GM12875 (cell line): Measurements from ENCODE around the gene CRACDL.

Experiments used
- H3K4me3 ChIP-seq: one replicate; pipeline ENCODE4 v1.5.1; 2011; ENCODE audit warnings: low read depth, low read length, control low read depth
- TF ChIP-seq, protein P1 (sequence below): IDR thresholded peaks from 2 replicates; pipeline ENCODE4 v1.5.1; 2011; ENCODE audit warnings: low read depth, mild to moderate bottlenecking, control low read depth, inconsistent platforms, low read length, moderate library complexity, borderline replicate concordance; ENCODE audit not compliant: insufficient read depth

Gene CRACDL

DNA sequence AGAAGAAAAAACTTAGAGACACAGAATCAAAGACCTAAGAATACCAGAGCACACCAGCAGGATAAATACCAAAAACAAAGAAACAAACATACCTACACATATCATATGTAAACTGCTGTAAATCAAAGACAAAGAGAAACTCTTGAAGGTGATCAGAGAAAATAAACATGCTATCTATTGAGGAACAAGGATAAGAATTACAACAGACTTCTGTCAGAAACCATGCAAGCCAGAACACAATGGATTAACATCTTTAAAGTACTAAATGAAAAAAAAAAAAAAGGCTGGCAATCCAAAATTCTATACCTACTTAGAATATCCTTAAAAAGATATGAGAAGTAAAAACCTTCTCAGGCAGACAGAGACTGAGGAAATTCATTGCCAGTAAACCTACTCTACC is 153.5 kb downstream of the CRACDL start:
- TF ChIP-seq, protein P1, sequence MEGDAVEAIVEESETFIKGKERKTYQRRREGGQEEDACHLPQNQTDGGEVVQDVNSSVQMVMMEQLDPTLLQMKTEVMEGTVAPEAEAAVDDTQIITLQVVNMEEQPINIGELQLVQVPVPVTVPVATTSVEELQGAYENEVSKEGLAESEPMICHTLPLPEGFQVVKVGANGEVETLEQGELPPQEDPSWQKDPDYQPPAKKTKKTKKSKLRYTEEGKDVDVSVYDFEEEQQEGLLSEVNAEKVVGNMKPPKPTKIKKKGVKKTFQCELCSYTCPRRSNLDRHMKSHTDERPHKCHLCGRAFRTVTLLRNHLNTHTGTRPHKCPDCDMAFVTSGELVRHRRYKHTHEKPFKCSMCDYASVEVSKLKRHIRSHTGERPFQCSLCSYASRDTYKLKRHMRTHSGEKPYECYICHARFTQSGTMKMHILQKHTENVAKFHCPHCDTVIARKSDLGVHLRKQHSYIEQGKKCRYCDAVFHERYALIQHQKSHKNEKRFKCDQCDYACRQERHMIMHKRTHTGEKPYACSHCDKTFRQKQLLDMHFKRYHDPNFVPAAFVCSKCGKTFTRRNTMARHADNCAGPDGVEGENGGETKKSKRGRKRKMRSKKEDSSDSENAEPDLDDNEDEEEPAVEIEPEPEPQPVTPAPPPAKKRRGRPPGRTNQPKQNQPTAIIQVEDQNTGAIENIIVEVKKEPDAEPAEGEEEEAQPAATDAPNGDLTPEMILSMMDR: no peak
- no peak overlapping the region for H3K4me3 ChIP-seq

DNA sequence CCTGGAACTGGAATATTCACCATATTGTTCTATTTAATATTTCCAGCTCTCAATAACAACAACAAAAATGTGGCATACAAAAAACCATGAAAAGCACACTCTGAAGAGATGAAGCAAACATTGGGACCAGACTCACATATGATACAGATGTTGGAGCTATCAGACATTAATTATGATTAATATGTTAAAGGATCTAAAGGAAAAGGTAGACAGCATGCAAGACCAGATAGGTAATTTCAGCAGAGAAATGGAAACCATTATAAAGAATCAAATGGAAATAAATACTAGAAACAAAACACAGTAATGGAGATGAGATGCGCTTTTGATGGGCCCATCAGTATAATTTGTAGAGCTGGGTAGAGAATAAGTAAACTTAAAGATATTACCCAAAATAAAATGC is 154.2 kb downstream of the CRACDL start:
- H3K4me3 ChIP-seq: no peak overlapping the region
- TF ChIP-seq, protein P1: no peak

DNA sequence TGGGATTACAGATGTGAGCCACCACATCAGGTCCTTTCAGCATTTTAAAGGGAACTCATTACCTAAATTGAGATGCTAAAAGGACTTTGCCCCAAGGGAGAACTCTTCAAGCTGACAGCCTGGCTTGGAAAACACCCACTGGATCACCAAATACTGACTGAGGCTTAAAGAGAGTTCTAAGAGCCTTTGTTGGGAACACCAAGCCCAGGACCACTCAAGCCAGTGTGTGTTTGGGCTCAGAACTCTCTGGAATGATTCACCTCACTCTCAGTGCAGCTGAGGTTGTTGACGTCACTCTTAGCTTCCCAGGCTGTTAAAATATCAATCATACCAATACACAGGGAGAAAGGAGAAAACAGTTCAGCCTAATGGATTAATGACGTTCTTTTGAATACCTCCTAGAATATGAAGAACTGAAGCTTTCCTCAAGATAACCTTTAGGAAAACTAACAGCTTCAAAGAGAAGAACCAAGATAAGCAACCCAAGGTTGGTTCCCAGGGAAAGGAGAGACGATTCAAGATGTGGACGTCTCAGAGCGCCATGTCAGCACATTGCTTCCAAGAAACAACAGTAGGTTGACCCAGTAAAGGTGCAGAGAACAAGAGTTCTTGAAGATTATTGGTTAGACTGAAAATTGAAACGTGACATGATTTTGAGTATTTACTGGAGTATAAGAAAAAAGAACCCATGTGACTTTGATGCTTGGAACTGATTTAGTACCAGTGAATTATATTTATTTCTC is 157.1 kb downstream of the CRACDL start:
- TF ChIP-seq, protein P1: no peak
- no peak overlapping the region for H3K4me3 ChIP-seq

DNA sequence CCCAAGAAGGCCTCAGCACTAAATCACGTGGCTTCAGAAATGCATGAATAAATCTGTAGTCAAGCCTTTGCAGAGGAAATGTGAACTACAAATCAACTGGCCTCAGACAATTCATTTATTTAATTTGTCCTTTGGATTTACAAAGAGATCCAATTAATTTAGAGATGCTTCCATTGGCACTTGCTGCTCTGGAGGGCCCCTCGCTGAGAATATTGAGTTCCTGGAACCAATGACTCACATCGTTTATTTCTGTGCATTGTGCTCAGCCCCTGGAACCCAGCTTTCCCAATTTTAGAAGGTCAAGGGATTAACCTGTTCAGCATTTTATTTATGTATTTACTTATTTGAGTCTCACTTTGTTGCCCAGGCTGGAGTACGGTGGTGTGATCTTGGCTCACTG is 157.9 kb downstream of the CRACDL start:
- TF ChIP-seq, protein P1: no peak
- no peak overlapping the region for H3K4me3 ChIP-seq

DNA sequence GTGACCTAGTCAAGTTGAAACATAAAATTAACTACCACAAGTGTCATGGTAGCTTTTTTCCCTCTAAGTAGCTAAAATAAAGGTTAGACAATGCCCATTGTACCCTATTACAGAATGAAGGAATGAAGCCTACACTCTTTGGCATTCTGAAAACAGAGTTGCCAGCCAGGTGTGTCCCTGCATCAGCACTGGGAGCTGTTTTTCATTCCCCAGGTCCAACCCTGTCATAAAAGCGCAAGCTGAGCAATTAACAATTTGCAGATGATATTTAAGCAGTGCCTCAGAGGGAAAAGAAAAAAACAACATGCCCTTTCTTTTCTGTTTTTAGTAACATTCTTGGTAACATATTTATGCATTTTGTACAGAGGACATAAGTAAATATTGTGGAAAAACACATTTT is 158.3 kb downstream of the CRACDL start:
- TF ChIP-seq, protein P1: no peak
- no peak overlapping the region for H3K4me3 ChIP-seq

DNA sequence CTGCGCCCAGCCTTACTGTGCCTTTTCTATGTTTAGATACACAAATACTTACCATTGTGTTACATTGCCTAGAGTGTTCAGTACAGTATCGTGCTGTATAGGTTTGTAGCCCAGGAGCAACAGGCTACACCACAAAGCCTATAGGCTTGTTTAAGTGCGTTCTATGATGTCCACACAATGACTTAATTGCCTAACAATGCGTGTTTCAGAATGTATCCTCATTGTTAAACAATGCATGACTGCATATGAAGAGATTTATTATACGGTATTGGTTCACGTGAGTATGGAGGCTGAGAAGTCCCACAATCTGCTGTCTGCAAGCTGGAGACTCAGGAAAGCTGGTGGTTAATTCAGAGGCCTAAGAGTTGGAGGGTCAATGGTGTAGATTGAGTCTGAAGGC is 158.9 kb downstream of the CRACDL start:
- TF ChIP-seq, protein P1: no peak
- H3K4me3 ChIP-seq: no peak overlapping the region

DNA sequence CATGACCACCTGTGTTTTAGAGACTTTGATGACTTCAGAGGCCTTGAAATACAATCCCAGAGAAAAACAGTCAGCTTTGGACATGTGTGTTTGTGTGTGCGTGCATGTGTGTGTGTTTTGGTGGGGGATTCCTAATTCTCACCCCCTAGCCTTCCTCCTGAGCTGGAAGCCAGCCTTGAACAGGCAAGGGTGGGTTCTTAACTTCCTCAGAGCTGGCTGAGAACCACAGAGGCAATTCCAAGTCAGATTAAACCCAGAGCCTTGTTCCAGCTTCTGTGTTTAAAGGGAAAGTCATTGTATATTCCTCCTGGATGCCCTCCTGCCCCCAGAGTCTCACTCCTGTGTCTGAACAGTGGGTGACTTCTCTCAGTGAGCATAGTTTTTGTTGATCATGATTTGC is 159.9 kb downstream of the CRACDL start:
- H3K4me3 ChIP-seq: no peak overlapping the region
- TF ChIP-seq, protein P1: no peak
